OCI-LY3 (cell line): ENCODE measurements around the gene UBE2N.

Experiments used
- CTCF ChIP-seq: fragments of 200-600, 300-600 bp; sonication (generic); IDR thresholded peaks from 2 replicates; pipeline ENCODE4 v1.5.1; 2014; ENCODE audit warnings: antibody characterized with exemption, low read length, low read depth
- EZH2phosphoT487 ChIP-seq: fragments of 200-600 bp; shearing (Covaris generic); IDR thresholded peaks from 2 replicates; pipeline ENCODE4 v1.6.1; 2018; ENCODE audit warnings: antibody characterized with exemption, mixed run types, low read depth

- TF ChIP-seq CTCF (no peak), EZH2phosphoT487 (no peak)
Measured at GRCh38 chr12:93378998-93379325, 62.8 kb downstream of the UBE2N start.
